Eye (tissue), 1 donor: ENCODE measurements around the gene PRKAB2.
"Not testable (repeated sequence)": the region's sequence is repeated elsewhere in the genome, so short reads cannot be mapped to it uniquely, and the experiment has no call there.

Experiments
- DNase-seq: peaks from one replicate; pipeline ENCODE4 v3.0.0-alpha.2; 2015

Gene PRKAB2

GRCh38 chr1:147172168-147173016 lies at the start of gene PRKAB2:
Gene PRKAB2 (minus strand): TSS chr1:147172470. CDS start chr1:147172144, 326 bp downstream.
- DNase-seq: peak; percentile 97

GRCh38 chr1:147218606-147219005 lies 46.3 kb upstream of the PRKAB2 start:
- DNase-seq: no peak

GRCh38 chr1:147217141-147217540 lies 44.9 kb upstream of the PRKAB2 start:
- no peak for DNase-seq

GRCh38 chr1:147216124-147216523 lies 43.9 kb upstream of the PRKAB2 start:
- no peak for DNase-seq

GRCh38 chr1:147215540-147215916 lies 43.3 kb upstream of the PRKAB2 start:
- no peak for DNase-seq

GRCh38 chr1:147214842-147215539 lies 42.7 kb upstream of the PRKAB2 start:
- no peak for DNase-seq

- DNase-seq: no peak
Observed at GRCh38 chr1:147214325-147214724, 42.1 kb upstream of the PRKAB2 start.

GRCh38 chr1:147213271-147213670 lies 41.0 kb upstream of the PRKAB2 start:
- DNase-seq: no peak

GRCh38 chr1:147211577-147211976 lies 39.3 kb upstream of the PRKAB2 start:
- DNase-seq: no peak

GRCh38 chr1:147210987-147211386 lies 38.7 kb upstream of the PRKAB2 start:
- no peak for DNase-seq

- no peak for DNase-seq
Observed at GRCh38 chr1:147209825-147210821, 37.9 kb upstream of the PRKAB2 start.

GRCh38 chr1:147208619-147209018 lies 36.3 kb upstream of the PRKAB2 start:
- DNase-seq: no peak

GRCh38 chr1:147207192-147207591 lies 34.9 kb upstream of the PRKAB2 start:
- no peak for DNase-seq

- no peak for DNase-seq
Observed at GRCh38 chr1:147204080-147204479, 31.8 kb upstream of the PRKAB2 start.

GRCh38 chr1:147202576-147202975 lies 30.3 kb upstream of the PRKAB2 start:
- no peak for DNase-seq

GRCh38 chr1:147201786-147202185 lies 29.5 kb upstream of the PRKAB2 start:
- no peak for DNase-seq

- DNase-seq: peak; percentile 11
Observed at GRCh38 chr1:147201276-147201675, 29.0 kb upstream of the PRKAB2 start.

- not testable (repeated sequence) for DNase-seq
Observed at GRCh38 chr1:147197324-147197723, 25.1 kb upstream of the PRKAB2 start.

- DNase-seq: no peak
Observed at GRCh38 chr1:147189514-147189913, 17.2 kb upstream of the PRKAB2 start.

GRCh38 chr1:147185432-147185831 lies 13.2 kb upstream of the PRKAB2 start:
- DNase-seq: no peak

- peak; percentile 24 for DNase-seq
Observed at GRCh38 chr1:147177611-147178380, 5.5 kb upstream of the PRKAB2 start.
